Uterus (tissue), 4 donors: ENCODE results near the gene KMT2C. TPM values are rescaled to one million over a fixed set of nuclear protein-coding genes. Genes with fewer than 3 reads are reported as not detected.
"Not testable (repeated sequence)": the region's sequence is repeated elsewhere in the genome, so short reads cannot be mapped to it uniquely, and the experiment has no call there.

Experiments used
- DNase-seq, 2 donors: peaks; one replicate each; pipeline ENCODE4 v3.0.0-alpha.2; 2019 to 2020
- H3K27ac ChIP-seq, 2 donors: fragments of 200-600 bp; sonication (generic); 1 replicate in 1 of 2; 2 replicates in 1 of 2; pipeline ENCODE4 v1.5.1; 2016 to 2018
- H3K27me3 ChIP-seq, 2 donors: fragments of 200-600 bp; sonication (generic); one replicate each; pipeline ENCODE4 v1.5.1; 2018 to 2019; ENCODE audit warnings: control low read depth in 1 of 2
- H3K36me3 ChIP-seq, 2 donors: fragments of 200-600 bp; sonication (generic); one replicate each; pipeline ENCODE4 v1.5.1; 2019; ENCODE audit warnings: control low read depth in 1 of 2
- H3K4me1 ChIP-seq, 2 donors: fragments of 200-600 bp; sonication (generic); one replicate each; pipeline ENCODE4 v1.5.1; 2018 to 2019; ENCODE audit warnings: control low read depth in 1 of 2
- H3K4me3 ChIP-seq, 2 donors: fragments of 200-600 bp; sonication (generic); 1 replicate in 1 of 2; 2 replicates in 1 of 2; pipeline ENCODE4 v1.5.1; 2018 to 2019; ENCODE audit warnings: mild to moderate bottlenecking in 1 of 2
- H3K9me3 ChIP-seq, 2 donors: fragments of 200-600 bp; sonication (generic); one replicate each; pipeline ENCODE4 v1.5.1; 2019; ENCODE audit warnings: control low read depth in 1 of 2
- POLR2A ChIP-seq, 2 donors: fragments of 450-650 bp; IDR thresholded peaks; one replicate each; pipeline ENCODE4 v1.6.1; 2016; ENCODE audit warnings: antibody characterized with exemption in 2 of 2, mild to moderate bottlenecking in 1 of 2, moderate library complexity in 1 of 2
- intact Hi-C: fragments of 100-400 bp; cut with DNase I; formaldehyde crosslinking; loops from one replicate; pipeline ENCODE4 v1.15.1; 2023; ENCODE audit warnings: low total_unique reads
- total RNA-seq, 4 donors: library from RNA; depleted of rRNA in 3 of 4; stranded (reverse); fragments of >200 nt in 3 of 4; gene quantifications; one replicate each; pipeline versions ENCODE4 v1.1.0 to v1.2.4, GENCODE V29; 2014 to 2023
- TF ChIP-seq, protein P1 (sequence below), 4 experiments: fragments of 200-600 bp in 2 of 4; fragments of 450-650 bp in 2 of 4; sonication (generic) in 2 of 4; IDR thresholded peaks; one replicate each; pipeline ENCODE4 v1.5.1; 2016 to 2019; ENCODE audit warnings: antibody characterized with exemption in 4 of 4, mild to moderate bottlenecking in 2 of 4, moderate library complexity in 1 of 4
- donor health status: DM: yes; HTN: yes; CAD: no.

KMT2C gene
- total RNA-seq, 4 donors from 2014 or later: 30.5 to 177 (median 90.0) TPM

DNA sequence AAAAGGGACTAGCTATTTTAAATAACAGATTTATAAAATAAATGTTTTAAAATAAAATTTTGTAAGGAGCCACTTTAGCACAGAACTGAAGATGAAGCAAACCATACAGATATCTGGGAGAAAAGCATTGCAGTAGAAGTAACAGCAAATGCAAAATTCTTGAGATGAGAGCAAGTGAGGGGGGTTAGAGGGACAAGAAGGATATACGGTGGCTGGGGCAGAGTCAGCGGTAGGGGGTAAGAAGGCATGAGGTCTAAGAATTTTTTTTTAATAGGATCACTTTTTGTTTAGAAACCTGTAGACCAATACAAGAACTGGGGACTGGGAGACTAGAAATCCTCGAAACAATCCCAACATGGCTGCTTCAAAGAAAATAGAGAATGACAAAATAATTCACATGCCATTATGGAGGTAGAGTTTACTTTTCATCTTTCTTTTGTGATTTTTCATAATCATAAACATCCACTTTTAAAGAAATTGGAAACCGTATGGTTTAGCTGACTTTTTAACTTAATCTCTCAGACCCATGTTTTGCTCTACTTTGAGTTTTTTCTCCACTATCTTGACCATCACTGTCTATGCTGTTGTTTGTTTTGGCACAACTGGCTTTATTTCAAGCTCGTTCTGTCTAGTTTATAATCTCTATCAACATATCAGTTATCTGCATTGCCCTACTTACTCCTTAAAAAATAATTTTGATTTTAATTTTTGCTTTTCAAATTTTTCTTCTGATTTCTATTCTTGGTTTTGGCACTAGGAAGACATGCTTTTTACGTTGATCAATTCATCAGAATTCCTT, 73.5 kb downstream of the KMT2C start:
- no peaks in the 10 kb centered on the region for H3K36me3 ChIP-seq
- H3K27me3 ChIP-seq: no peaks in the 10 kb centered on the region
- no peak for TF ChIP-seq POLR2A (IDR thresholded peaks at IDR 0.05)
- TF ChIP-seq, protein P1, sequence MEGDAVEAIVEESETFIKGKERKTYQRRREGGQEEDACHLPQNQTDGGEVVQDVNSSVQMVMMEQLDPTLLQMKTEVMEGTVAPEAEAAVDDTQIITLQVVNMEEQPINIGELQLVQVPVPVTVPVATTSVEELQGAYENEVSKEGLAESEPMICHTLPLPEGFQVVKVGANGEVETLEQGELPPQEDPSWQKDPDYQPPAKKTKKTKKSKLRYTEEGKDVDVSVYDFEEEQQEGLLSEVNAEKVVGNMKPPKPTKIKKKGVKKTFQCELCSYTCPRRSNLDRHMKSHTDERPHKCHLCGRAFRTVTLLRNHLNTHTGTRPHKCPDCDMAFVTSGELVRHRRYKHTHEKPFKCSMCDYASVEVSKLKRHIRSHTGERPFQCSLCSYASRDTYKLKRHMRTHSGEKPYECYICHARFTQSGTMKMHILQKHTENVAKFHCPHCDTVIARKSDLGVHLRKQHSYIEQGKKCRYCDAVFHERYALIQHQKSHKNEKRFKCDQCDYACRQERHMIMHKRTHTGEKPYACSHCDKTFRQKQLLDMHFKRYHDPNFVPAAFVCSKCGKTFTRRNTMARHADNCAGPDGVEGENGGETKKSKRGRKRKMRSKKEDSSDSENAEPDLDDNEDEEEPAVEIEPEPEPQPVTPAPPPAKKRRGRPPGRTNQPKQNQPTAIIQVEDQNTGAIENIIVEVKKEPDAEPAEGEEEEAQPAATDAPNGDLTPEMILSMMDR (IDR thresholded peaks at IDR 0.05): no peak
- H3K4me1 ChIP-seq: no peaks in the 10 kb centered on the region
- intact Hi-C loops: no loop called here
- H3K9me3 ChIP-seq: no peaks in the 10 kb centered on the region
- H3K4me3 ChIP-seq: no peak overlapping the region
- no peak overlapping the region for H3K27ac ChIP-seq
- no peak for DNase-seq

DNA sequence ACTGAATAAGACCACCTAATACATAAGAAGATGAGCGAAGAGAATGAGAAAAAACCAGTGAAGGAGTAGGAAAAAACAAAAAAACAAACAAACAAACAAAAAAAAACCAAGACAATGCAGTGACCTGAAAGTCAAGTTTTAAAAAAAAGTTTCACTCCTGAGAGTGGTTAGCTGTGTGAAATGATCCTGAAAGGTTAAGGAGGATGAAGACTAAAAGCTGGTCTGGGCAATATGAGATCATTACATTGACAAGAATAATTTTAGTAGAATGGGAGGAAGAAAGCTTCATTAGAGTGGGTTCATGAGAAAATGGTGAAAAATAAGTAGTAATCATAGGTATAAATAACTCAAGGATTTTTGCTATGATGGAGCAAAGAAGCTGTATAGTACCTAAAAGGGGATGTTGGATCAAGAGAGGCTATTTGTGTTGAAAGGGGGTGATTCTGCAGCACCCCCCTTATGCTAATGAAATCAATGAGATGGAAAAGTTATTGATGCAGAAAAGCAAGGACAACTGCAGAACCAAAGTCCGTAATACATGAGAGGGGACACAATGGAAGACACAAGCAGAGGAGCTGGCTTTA, 80.2 kb downstream of the KMT2C start:
- TF ChIP-seq, protein P1 (IDR thresholded peaks at IDR 0.05): no peak
- no peak for TF ChIP-seq POLR2A (IDR thresholded peaks at IDR 0.05)
- DNase-seq: no peak
- Histone ChIP-seq H3K27ac (no peak overlapping the region), H3K4me1 (no peaks in the 10 kb centered on the region), H3K27me3 (no peaks in the 10 kb centered on the region), H3K36me3 (no peaks in the 10 kb centered on the region), H3K9me3 (no peaks in the 10 kb centered on the region), H3K4me3 (no peak overlapping the region)
- intact Hi-C loops: no loop called here

DNA sequence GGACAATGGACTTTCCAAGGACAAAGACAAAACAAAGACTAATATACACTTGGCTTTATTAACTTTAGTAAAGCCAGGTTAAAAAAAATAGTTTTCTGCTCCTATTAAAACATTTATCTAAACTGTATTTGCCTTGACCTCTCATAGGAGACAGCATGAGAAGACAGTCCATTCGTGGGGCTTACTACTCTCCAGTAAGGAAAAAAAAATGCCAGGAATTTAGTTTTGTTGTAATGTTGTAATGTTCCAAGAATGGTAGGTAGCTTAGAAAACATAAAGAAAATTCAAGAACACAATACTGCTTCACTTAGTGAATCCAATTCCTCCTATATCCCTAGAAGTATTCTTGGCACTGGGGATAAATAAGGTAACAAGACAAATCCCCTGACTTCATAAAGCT, 81.7 kb downstream of the KMT2C start:
- Histone ChIP-seq H3K27ac (no peak overlapping the region), H3K27me3 (no peaks in the 10 kb centered on the region), H3K4me3 (no peak overlapping the region), H3K36me3 (no peaks in the 10 kb centered on the region), H3K4me1 (no peaks in the 10 kb centered on the region), H3K9me3 (no peaks in the 10 kb centered on the region)
- DNase-seq: no peak
- no peak for TF ChIP-seq POLR2A (IDR thresholded peaks at IDR 0.05)
- TF ChIP-seq, protein P1 (IDR thresholded peaks at IDR 0.05): no peak
- intact Hi-C loops: no loop called here

DNA sequence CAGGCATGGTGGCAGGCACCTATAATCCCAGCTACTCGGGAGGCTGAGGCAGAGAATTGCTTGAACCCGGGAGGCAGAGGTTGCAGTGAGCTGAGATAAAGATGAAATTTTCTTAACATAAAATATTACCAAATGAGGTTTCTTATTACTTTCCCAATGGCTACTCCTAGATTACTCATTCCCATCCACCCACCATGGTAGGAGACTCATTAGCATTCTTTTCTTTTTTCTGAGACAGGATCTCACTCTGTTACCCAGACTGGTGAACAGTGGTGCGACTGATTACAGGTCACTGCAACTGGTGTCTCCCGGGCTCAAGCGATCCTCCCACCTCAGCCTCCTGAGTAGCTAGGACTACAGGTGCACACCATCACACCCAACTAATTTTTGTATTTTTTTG, 82.5 kb downstream of the KMT2C start:
- H3K36me3 ChIP-seq, H3K27ac ChIP-seq, H3K27me3 ChIP-seq, H3K9me3 ChIP-seq, DNase-seq, H3K4me1 ChIP-seq, H3K4me3 ChIP-seq, intact Hi-C loops: not testable (repeated sequence)

DNA sequence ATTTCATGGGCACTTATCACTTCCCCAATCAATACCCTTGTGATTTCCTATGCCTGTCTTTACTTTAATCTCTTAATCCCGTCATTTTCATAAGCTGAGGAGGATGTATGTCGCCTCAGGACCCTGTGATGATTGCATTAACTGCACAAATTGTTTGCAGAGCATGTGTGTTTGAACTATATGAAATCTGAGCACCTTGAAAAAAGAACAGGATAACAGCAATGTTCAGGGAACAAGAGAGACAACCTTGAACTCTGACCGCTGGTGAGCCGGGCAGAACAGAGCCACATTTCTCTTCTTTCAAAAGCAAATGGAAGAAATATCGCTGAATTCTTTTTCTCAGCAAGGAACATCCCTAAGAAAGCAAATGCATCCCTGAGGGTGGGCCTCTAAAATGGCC, 84.1 kb downstream of the KMT2C start:
- H3K27me3 ChIP-seq, H3K4me3 ChIP-seq, H3K9me3 ChIP-seq, DNase-seq, intact Hi-C loops, H3K4me1 ChIP-seq, H3K36me3 ChIP-seq, H3K27ac ChIP-seq: not testable (repeated sequence)

DNA sequence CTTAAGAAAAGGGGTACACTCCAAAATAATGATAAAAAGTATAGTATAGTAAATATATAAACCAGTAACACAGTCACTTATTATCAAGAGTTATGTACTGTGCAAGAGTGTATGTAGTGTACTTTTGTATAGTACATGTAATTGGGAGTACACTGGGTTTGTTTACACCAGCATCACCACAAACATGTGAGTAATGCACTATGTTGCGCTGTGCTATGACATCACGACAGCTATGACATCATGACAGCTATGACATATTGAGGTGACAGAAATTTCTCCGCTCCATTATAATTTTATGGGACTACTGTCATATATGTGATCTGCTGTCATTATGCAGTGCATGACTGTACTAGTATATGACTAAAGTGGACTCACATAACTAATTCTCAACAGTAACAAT, 84.6 kb downstream of the KMT2C start:
- no peak overlapping the region for H3K4me3 ChIP-seq
- no peaks in the 10 kb centered on the region for H3K4me1 ChIP-seq
- intact Hi-C loops: no loop called here
- H3K27ac ChIP-seq: no peak overlapping the region
- no peak for DNase-seq
- TF ChIP-seq POLR2A (IDR thresholded peaks at IDR 0.05): no peak
- TF ChIP-seq, protein P1 (IDR thresholded peaks at IDR 0.05): no peak
- H3K36me3 ChIP-seq: no peaks in the 10 kb centered on the region
- H3K9me3 ChIP-seq: peaks cover 0 to 4% of the 10 kb centered on the region in 2 donors
- H3K27me3 ChIP-seq: no peaks in the 10 kb centered on the region
